Femur (tissue), 1 donor: ENCODE results near the gene WBP4.
"Not testable (repeated sequence)": the region's sequence is repeated elsewhere in the genome, so short reads cannot be mapped to it uniquely, and the experiment has no call there.

Experiments used
- DNase-seq: peaks from one replicate; pipeline ENCODE4 v3.0.0-alpha.2; 2017

Gene WBP4

GRCh38 chr13:41061075-41061913 is at the start of gene WBP4:
WBP4 (plus strand) TSS chr13:41061509; CDS start chr13:41061674, 165 bp downstream.
- peak; percentile 97 for DNase-seq

DNA sequence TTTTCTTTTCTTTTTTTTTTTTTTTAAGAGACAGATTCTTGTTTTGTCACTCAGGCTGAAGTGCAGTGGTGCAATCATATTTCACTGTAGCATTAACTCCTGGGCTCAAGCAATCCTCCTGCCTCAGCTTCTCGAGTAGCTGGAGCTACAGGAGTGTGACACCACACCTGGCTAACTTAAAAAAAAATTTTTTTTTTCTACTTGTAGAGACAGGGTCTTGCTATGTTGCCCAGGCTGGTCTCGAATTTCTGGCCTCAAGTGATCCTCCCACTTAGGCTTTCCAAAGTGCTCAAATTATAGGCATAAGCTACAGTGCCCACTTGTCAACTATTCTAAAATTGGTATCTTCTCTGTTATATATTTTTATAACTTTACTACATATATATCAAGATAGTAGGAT is 48.8 kb upstream of the WBP4 start:
- no peak for DNase-seq

- DNase-seq = no peak
Measured at GRCh38 chr13:41013835-41014234, 47.5 kb upstream of the WBP4 start.

GRCh38 chr13:41015920-41016319 is 45.4 kb upstream of the WBP4 start:
- no peak for DNase-seq

DNA sequence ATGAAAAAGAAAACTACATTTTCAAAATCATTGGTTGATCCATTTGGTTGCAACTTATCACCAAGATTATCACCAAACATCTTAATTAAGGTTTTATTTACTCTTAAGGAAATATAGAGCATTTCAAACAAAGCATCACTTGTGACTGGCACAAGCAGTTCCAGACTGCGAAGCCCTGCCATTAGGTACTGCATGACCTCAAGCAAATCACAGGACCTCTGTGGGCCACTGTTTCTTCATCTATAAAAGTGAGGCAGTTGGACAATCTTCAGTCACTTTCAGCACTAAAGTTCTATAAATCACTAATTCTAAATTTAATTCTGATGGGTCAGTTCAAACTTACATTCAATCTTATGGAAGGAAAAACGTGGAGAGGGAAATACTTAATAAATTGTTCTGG is 44.1 kb upstream of the WBP4 start:
- no peak for DNase-seq

GRCh38 chr13:41017817-41018601 is 43.3 kb upstream of the WBP4 start:
- no peak for DNase-seq

- no peak for DNase-seq
Measured at GRCh38 chr13:41018602-41018948, 42.7 kb upstream of the WBP4 start.

DNA sequence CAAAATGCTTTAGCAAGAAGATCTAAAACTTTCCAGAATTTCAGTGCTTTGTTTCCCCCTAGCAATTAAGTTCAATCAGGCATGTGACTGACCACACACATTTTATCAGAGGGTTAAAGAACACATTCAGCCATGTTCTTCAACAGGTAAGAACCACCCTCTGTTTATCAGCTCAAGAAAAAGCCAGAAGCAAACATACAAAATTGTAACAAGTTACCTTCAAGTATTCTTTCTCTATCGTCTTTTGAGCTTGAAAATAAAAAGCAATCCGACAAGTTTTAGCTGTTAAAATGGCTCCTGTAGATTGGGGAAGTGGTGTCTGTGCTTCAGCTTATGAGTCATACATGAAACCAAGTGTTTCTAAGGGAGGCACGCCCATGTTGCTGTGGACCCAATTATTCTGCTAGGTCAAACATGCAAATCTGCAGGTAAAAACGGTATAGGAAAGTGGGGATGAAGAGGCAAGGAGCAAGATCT is 42.3 kb upstream of the WBP4 start, which contains the start of gene ELF1:
Gene ELF1, minus strand, starts transcription at position 306 of the 477 bp plus-strand sequence. CDS start 37,262 bp downstream, outside the sequence.
- peak; percentile 48 for DNase-seq

GRCh38 chr13:41019578-41020347 is 41.5 kb upstream of the WBP4 start:
- DNase-seq = no peak

DNA sequence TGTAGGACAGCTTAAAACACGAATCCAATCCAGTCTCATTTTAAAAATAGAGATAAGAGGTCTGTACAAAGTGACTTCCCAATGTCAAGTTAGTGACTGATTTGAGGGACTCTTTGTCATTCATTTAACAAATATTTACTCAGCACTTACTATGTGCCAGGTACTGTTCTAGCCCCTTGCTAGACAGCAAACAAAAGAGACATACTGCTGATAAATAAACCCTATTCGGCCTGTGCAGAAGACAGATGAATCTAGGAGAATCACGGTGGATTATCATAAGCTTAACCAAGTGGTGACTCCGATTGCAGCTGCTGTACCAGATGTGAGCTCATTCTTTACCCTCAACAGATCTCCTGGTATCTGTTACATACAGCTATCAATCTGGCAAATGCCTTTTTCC is 35.8 kb upstream of the WBP4 start:
- DNase-seq = no peak

DNA sequence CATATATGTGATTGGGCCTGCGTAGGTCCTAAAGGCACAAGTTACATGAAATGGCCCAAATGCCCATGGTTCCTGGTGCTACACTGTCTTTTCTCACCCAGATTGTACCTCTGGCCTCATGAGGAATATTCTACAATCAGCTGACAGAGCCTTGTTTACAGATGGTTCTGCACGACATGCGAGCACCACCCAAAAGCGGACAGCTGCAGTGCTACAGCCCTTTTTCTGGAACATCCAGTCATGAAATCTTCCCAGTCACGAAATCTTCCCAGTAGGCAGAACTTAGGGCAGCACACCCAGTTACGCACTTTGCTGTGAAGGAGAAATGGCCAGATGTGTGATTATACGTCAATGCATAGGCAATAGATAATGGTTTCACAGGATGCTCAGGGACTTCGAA is 34.5 kb upstream of the WBP4 start:
- no peak for DNase-seq

DNA sequence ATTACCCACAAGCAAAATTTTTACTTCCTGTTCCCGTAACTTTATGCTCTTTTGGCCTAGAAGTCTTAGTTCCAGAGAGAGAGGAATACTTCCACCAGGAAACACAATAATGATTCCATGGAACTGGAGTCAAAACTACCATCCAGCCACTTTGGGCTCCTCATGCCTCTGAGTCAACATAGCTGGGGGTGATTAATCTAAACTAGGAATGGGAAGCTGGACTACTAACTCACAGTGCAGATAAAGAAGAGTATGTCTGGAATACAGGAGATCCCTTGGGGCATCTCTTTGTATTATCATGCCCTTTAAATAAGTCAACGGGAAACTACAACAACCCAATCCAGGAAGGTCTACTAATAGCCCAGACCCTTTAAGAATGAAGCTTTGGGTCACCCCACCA is 33.3 kb upstream of the WBP4 start:
- no peak for DNase-seq

DNA sequence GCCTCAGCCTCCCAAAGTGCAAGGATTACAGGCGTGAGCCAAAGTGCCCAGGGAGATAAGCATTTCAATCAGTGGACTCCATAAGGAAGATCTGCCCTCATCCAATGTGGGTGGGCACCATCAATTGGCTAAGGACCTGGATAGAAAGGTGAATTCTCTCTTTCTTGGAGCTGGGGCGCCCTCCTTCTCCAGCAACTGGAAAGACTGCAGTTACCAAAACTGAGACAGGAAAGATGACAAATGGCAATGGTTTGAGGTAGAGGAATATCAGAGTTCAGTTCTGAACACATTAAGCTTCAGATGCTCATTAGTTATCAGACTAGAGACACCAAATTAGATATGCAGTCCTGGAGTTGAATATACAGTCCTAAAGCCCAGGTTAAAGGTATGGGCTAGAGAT is 31.7 kb upstream of the WBP4 start:
- no peak for DNase-seq

- DNase-seq = no peak
Measured at GRCh38 chr13:41032691-41033376, 28.5 kb upstream of the WBP4 start.

GRCh38 chr13:41034382-41034781 is 26.9 kb upstream of the WBP4 start:
- no peak for DNase-seq

DNA sequence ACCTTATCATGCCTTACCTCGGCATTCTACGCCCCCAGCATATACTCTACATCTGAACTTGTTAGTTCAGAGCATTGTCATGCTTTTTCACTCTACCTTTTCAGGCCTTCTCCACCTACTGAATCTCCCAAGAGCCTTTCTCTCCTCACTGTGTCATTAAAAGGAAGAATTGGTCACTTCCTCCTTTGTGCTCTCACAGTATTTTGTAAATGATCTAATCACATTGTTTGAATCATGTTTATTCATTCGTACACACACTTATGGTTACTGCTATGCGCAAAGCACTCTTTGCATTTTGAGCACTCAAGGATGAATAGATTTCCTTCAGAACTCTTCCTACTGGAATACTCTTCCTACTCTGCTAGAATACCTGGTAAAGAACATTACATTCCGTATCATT is 26.4 kb upstream of the WBP4 start:
- DNase-seq = no peak

- DNase-seq = not testable (repeated sequence)
Measured at GRCh38 chr13:41036557-41036956, 24.8 kb upstream of the WBP4 start.

GRCh38 chr13:41039746-41040145 is 21.6 kb upstream of the WBP4 start:
- no peak for DNase-seq

DNA sequence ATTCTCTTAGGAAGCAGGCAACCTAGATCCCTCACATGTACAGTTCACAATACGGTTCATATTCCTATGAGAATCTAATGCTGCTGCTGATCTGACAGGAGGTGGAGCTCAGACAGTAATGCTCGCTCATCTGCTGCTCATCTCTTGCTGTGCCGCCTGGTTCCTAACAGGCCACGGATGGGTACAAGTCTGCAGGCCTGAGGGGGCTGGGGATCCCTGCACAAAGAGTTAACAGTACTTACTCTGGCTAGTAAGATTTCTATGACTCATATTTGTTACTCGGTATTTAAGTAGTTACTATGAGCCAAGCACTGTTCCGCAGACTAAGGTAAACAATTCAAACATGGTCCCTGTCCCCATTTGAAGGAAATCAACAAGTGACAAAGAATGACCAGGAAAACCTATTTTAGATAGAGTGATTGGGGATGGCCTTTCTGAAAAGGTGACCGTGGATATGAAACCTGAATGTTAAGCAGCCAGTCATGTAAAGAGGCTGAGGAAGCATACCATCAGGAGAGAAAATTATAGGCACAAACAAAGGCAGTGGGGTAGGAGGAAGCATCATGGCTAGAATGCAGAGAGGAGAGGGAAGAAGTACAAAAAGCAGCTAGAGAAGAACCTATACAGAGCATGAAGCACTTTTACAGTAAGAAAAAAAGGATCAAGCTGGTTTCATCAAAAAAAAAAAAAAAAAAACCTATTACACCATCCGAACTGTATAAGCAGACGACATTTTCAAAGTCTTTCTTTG is 20.6 kb upstream of the WBP4 start:
- DNase-seq = no peak

DNA sequence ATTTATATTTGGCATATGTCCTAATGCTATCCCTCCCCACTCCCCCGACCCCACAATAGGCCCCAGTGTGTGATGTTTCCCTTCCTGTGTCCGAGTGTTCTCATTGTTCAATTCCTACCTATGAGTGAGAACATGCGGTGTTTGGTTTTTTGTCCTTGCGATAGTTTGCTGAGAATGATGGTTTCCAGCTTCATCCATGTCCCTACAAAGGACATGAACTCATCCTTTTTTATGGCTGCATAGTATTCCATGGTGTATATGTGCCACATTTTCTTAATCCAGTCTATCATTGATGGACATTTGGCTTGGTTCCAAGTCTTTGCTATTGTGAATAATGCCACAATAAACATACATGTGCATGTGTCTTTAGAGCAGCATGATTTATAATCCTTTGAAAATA is 18.9 kb upstream of the WBP4 start:
- not testable (repeated sequence) for DNase-seq

GRCh38 chr13:41048640-41049039 is 12.7 kb upstream of the WBP4 start:
- no peak for DNase-seq
